Prostate gland (tissue), 2 donors: ENCODE data around the gene CACNA1H. TPM values are rescaled to one million over a fixed set of nuclear protein-coding genes. Genes with fewer than 3 reads are reported as not detected.

Experiments used
- DNase-seq: peaks from one replicate; pipeline ENCODE4 v3.0.0-alpha.2; 2019; ENCODE audit warnings: low spot score
- H3K27ac ChIP-seq, 2 donors: fragments of 200-600 bp; sonication (generic); 2 replicates each; pipeline ENCODE4 v1.5.1; 2017 to 2019
- H3K27me3 ChIP-seq: fragments of 200-600 bp; sonication (generic); replicated peaks from 2 replicates; pipeline ENCODE4 v1.5.1; 2019; ENCODE audit not compliant: insufficient read depth
- H3K36me3 ChIP-seq, 2 donors: fragments of 200-600 bp; sonication (generic); 1 replicate in 1 of 2; 2 replicates in 1 of 2; pipeline versions ENCODE4 v1.5.1 to v1.8.1; 2017 to 2019
- H3K4me1 ChIP-seq: fragments of 200-600 bp; sonication (generic); replicated peaks from 2 replicates; pipeline ENCODE4 v1.5.1; 2019
- H3K4me3 ChIP-seq, 2 donors: fragments of 200-600 bp; sonication (generic); 2 replicates each; pipeline ENCODE4 v1.5.1; 2017 to 2019
- H3K9me3 ChIP-seq: fragments of 200-600 bp; sonication (generic); 2 replicates; pipeline ENCODE4 v1.5.1; 2017
- CTCF ChIP-seq, 4 experiments: fragments of 200-600 bp in 2 of 4; fragments of 450-650 bp in 2 of 4; sonication (generic) in 2 of 4; IDR thresholded peaks; 1 replicate in 3 of 4; 2 replicates in 1 of 4; pipeline ENCODE4 v1.5.1; 2016 to 2019; ENCODE audit warnings: antibody characterized with exemption in 4 of 4, mild to moderate bottlenecking in 2 of 4, moderate library complexity in 2 of 4
- POLR2A ChIP-seq: fragments of 450-650 bp; IDR thresholded peaks from one replicate; pipeline ENCODE4 v1.6.1; 2016; ENCODE audit warnings: antibody characterized with exemption, mild to moderate bottlenecking
- POLR2AphosphoS5 ChIP-seq: sonication (generic); formaldehyde crosslinking; IDR thresholded peaks from one replicate; pipeline ENCODE4 v1.6.1; 2017; ENCODE audit warnings: antibody characterized with exemption
- WGBS: methylation state at CpG from one replicate; pipeline ENCODE4 v1.1.5; 2018; 5-methylcytosine and 5-hydroxymethylcytosine counted together
- intact Hi-C: fragments of 100-400 bp; cut with DNase I; formaldehyde crosslinking; loops from one replicate; pipeline ENCODE4 v1.14.2; 2022
- total RNA-seq, 2 donors: library from RNA; depleted of rRNA; stranded (reverse); fragments of >200 nt; gene quantifications; one replicate each; pipeline ENCODE4 v1.1.0, GENCODE V29; 2016

Gene CACNA1H
- total RNA-seq, 2 donors from 2014 or later: 32.5 to 111 TPM

GRCh38 chr16:1154887-1155331, 2.0 kb downstream of the CACNA1H start:
- no peaks in the 10 kb centered on the region for H3K27me3 ChIP-seq
- intact Hi-C loops: loop anchor here (2.0 kb wide), 1 partner anchor 28 kb away; no protein-coding TSS in a partner anchor
- H3K27ac ChIP-seq: peak overlapping the region; percentile 76 to 87
- H3K4me1 ChIP-seq: peaks cover 6% of the 10 kb centered on the region
- no peaks in the 10 kb centered on the region for H3K9me3 ChIP-seq
- DNase-seq: no peak
- peak overlapping the region; percentile 35 to 53 for H3K4me3 ChIP-seq
- H3K36me3 ChIP-seq: no peaks in the 10 kb centered on the region
- WGBS: 36% methylated on average over 23 of the region's 23 CpGs
- TF ChIP-seq POLR2A (no peak), CTCF (IDR thresholded peaks at IDR 0.05) (no peak)

- 43% methylated on average over 17 of the region's 20 CpGs for WGBS
- no peak for DNase-seq
- Histone ChIP-seq H3K9me3 (no peaks in the 10 kb centered on the region), H3K27me3 (no peaks in the 10 kb centered on the region), H3K4me3 (peak overlapping the region in 1 of 2 donors; percentile 53), H3K4me1 (peaks cover 9% of the 10 kb centered on the region), H3K36me3 (no peaks in the 10 kb centered on the region), H3K27ac (peak overlapping the region; percentile 76 to 87)
- intact Hi-C loops: loop anchor here (2.0 kb wide), 1 partner anchor 27 kb away; no protein-coding TSS in a partner anchor
- TF ChIP-seq POLR2AphosphoS5: no peak
- no peak for TF ChIP-seq CTCF (IDR thresholded peaks at IDR 0.05)
- no peak for TF ChIP-seq POLR2A
Observed at GRCh38 chr16:1155353-1156054, 2.6 kb downstream of the CACNA1H start.

GRCh38 chr16:1156055-1156982, 3.4 kb downstream of the CACNA1H start:
- TF ChIP-seq POLR2A: no peak
- TF ChIP-seq CTCF (IDR thresholded peaks at IDR 0.05): no peak
- no peak for TF ChIP-seq POLR2AphosphoS5
- intact Hi-C loops: no loop called here
- 61% methylated on average over 35 of the region's 35 CpGs for WGBS
- H3K4me1 ChIP-seq: peaks cover 17% of the 10 kb centered on the region
- peak overlapping the region in 1 of 2 donors; percentile 53 for H3K4me3 ChIP-seq
- peak overlapping the region; percentile 76 to 87 for H3K27ac ChIP-seq
- DNase-seq: no peak
- H3K27me3 ChIP-seq: no peaks in the 10 kb centered on the region
- no peaks in the 10 kb centered on the region for H3K9me3 ChIP-seq
- H3K36me3 ChIP-seq: no peaks in the 10 kb centered on the region

- peaks cover 18% of the 10 kb centered on the region for H3K4me1 ChIP-seq
- H3K27me3 ChIP-seq: no peaks in the 10 kb centered on the region
- TF ChIP-seq POLR2A (no peak), CTCF (IDR thresholded peaks at IDR 0.05) (no peak), POLR2AphosphoS5 (no peak)
- WGBS: 80% methylated on average over 44 of the region's 46 CpGs
- H3K4me3 ChIP-seq: no peak overlapping the region
- no peak for DNase-seq
- intact Hi-C loops: no loop called here
- H3K9me3 ChIP-seq: no peaks in the 10 kb centered on the region
- no peaks in the 10 kb centered on the region for H3K36me3 ChIP-seq
- H3K27ac ChIP-seq: peak overlapping the region; percentile 47 to 87
Observed at GRCh38 chr16:1156983-1157638, 4.2 kb downstream of the CACNA1H start.
